Osteoblast (primary cell): ENCODE measurements around the gene NEK2. TPM values are rescaled to one million over a fixed set of nuclear protein-coding genes. Genes with fewer than 3 reads are reported as not detected.
A peak's percentile ranks its signal among the peaks of the same experiment; 100 is the strongest.

Experiments used
- DNase-seq: peaks from one replicate; pipeline ENCODE4 v3.0.0; 2011; ENCODE audit warnings: low spot score, mixed read lengths; ENCODE audit not compliant: insufficient read length; ENCODE audit errors: missing footprints
- H2AFZ ChIP-seq: 2 replicates; pipeline ENCODE4 v1.6.0; 2011; ENCODE audit warnings: mild to moderate bottlenecking, low read length
- H3K27ac ChIP-seq: 2 replicates; pipeline ENCODE4 v1.5.1; 2011; ENCODE audit warnings: mild to moderate bottlenecking, low read depth, low read length, moderate library complexity
- H3K27me3 ChIP-seq: 2 replicates; pipeline ENCODE4 v1.6.0; 2012; ENCODE audit warnings: mild to moderate bottlenecking, control low read depth, inconsistent platforms, low read length, moderate library complexity; ENCODE audit not compliant: insufficient read depth
- H3K36me3 ChIP-seq: 2 replicates; pipeline ENCODE4 v1.5.1; 2011; ENCODE audit warnings: mild to moderate bottlenecking, low read length, control low read depth, moderate library complexity; ENCODE audit not compliant: insufficient read depth
- H3K4me1 ChIP-seq: 2 replicates; pipeline ENCODE4 v1.5.1; 2011; ENCODE audit warnings: mild to moderate bottlenecking, low read length, control low read depth, moderate library complexity; ENCODE audit not compliant: insufficient read depth
- H3K4me2 ChIP-seq: 2 replicates; pipeline ENCODE4 v1.6.0; 2011; ENCODE audit warnings: mild to moderate bottlenecking, low read length; ENCODE audit not compliant: insufficient read depth
- H3K4me3 ChIP-seq: fragments of 200-600 bp; sonication (generic); 3 replicates; pipeline ENCODE4 v1.5.1; 2012; ENCODE audit warnings: mild to moderate bottlenecking, low read length, inconsistent platforms; ENCODE audit not compliant: insufficient read depth
- H3K79me2 ChIP-seq: 2 replicates; pipeline ENCODE4 v1.6.0; 2012; ENCODE audit warnings: mild to moderate bottlenecking, low read length, control low read depth, inconsistent platforms; ENCODE audit not compliant: insufficient read depth
- H3K9me3 ChIP-seq: 2 replicates; pipeline ENCODE4 v1.5.1; 2011; ENCODE audit warnings: low read depth, low read length, control low read depth
- H4K20me1 ChIP-seq: 2 replicates; pipeline ENCODE4 v1.6.0; 2012; ENCODE audit warnings: mild to moderate bottlenecking, low read length, control low read depth; ENCODE audit not compliant: insufficient read depth
- total RNA-seq: library from RNA; depleted of rRNA; stranded (reverse); fragments of >200 nt; gene quantifications from 2 replicates; pipeline ENCODE4 v1.2.3, GENCODE V29; 2012
- TF ChIP-seq, protein P1 (sequence below): IDR thresholded peaks from 2 replicates; pipeline ENCODE4 v1.5.1; 2011; ENCODE audit warnings: mild to moderate bottlenecking, low read depth, low read length, moderate library complexity; ENCODE audit errors: extremely low read depth

The NEK2 gene
- total RNA-seq, result 1.4 and 2.4 TPM in 2 replicates

DNA sequence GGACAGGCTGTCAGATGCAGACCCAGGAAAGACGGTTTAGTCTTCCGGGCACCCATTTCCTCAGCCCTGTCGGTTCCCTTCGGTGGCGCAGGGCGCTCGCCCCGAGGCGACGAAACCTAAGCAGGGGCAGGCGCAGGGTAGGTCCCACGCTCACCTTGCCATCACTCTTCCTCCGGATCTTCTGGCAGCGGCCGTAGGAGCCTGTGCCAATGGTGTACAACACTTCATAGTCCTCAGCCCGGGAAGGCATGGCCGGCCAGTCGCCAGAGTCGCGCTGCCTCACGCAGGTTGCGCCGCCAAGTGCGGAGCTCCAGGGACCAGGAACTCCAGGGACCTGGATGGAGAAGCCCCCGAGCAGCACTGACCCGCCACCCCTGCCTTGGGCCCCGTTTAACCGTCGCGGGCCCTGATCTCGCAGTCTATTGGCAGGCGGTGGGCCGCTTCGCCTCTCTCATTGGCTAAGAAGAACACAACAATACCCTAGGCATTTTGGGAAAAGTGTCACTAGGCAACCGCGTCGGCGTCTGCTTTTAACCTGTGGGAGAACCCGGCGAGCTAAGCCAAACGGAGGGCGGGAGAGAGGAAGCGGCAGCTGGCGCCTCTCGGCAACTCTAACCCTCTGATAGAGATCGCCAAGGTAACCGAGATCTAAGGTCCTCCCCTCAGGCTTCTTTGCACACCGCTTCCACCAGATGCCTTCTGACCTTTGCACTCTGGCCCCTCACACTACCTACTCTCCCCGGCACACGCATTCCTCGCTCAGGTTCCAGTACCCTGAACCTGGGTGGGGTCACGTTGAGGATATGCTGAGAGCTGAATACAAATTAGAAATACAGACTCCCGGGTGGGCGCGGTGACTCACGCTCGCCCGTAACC lies at the start of gene NEK2:
Gene NEK2 (minus strand): TSS at position 392 of the 876 bp plus-strand sequence. CDS start 142 bp downstream, at position 250.
- H2AFZ ChIP-seq, result peak within 1 kb of the TSS; percentile 99

GRCh38 chr1:211724687-211725196 lies 49.3 kb upstream of the NEK2 start:
- H3K9me3 ChIP-seq, result no peaks in the 10 kb centered on the region
- no peaks in the 10 kb centered on the region for H3K4me1 ChIP-seq
- H3K36me3 ChIP-seq, result no peaks in the 10 kb centered on the region
- H3K27me3 ChIP-seq, result no peaks in the 10 kb centered on the region
- no peak overlapping the region for H3K4me2 ChIP-seq
- no peak overlapping the region for H2AFZ ChIP-seq
- H3K27ac ChIP-seq, result no peak overlapping the region
- TF ChIP-seq, protein P1, sequence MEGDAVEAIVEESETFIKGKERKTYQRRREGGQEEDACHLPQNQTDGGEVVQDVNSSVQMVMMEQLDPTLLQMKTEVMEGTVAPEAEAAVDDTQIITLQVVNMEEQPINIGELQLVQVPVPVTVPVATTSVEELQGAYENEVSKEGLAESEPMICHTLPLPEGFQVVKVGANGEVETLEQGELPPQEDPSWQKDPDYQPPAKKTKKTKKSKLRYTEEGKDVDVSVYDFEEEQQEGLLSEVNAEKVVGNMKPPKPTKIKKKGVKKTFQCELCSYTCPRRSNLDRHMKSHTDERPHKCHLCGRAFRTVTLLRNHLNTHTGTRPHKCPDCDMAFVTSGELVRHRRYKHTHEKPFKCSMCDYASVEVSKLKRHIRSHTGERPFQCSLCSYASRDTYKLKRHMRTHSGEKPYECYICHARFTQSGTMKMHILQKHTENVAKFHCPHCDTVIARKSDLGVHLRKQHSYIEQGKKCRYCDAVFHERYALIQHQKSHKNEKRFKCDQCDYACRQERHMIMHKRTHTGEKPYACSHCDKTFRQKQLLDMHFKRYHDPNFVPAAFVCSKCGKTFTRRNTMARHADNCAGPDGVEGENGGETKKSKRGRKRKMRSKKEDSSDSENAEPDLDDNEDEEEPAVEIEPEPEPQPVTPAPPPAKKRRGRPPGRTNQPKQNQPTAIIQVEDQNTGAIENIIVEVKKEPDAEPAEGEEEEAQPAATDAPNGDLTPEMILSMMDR, result no peak
- no peak overlapping the region for H3K4me3 ChIP-seq
- H3K79me2 ChIP-seq, result no peaks in the 10 kb centered on the region
- no peaks in the 10 kb centered on the region for H4K20me1 ChIP-seq
- no peak for DNase-seq

More for the DNA sequence above, at the start of gene NEK2:
- no peaks in the 10 kb centered on the region for H3K9me3 ChIP-seq
- H3K4me2 ChIP-seq, result peak within 1 kb of the TSS; percentile 100
- H3K27ac ChIP-seq, result peak within 1 kb of the TSS; percentile 49
- no peaks in the 10 kb centered on the region for H4K20me1 ChIP-seq
- TF ChIP-seq, protein P1, result no peak
- peak within 1 kb of the TSS; percentile 86 for H3K4me3 ChIP-seq
- peaks cover 15% of the 10 kb centered on the region for H3K4me1 ChIP-seq
- H3K27me3 ChIP-seq, result no peaks in the 10 kb centered on the region
- no peaks in the 10 kb centered on the region for H3K36me3 ChIP-seq
- DNase-seq, result peak; percentile 96
- peaks cover 25% of the 10 kb centered on the region for H3K79me2 ChIP-seq

DNA sequence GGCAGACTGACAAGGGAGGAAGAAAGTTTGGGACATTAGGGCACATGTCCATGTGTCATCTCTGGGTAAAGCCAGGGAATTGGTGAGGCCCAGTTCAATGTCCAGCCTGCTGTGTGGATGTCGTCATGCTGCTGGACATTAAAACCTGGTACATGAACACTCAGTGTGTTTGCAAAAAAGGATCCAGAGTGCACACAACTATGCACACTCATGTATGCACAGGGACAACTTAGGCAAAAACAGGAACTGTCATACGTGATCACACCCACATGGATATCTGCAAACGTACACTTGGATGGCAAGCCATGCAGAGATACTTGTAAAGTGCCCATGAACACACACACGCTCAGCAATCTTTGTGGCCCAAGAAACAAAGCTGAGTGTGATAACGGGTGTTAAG lies 47.9 kb upstream of the NEK2 start:
- no peak overlapping the region for H3K4me2 ChIP-seq
- no peaks in the 10 kb centered on the region for H3K36me3 ChIP-seq
- H3K27me3 ChIP-seq, result no peaks in the 10 kb centered on the region
- no peaks in the 10 kb centered on the region for H3K79me2 ChIP-seq
- no peak overlapping the region for H3K27ac ChIP-seq
- H3K4me1 ChIP-seq, result no peaks in the 10 kb centered on the region
- no peak overlapping the region for H3K4me3 ChIP-seq
- DNase-seq, result no peak
- TF ChIP-seq, protein P1, result no peak
- H2AFZ ChIP-seq, result no peak overlapping the region
- no peaks in the 10 kb centered on the region for H3K9me3 ChIP-seq
- no peaks in the 10 kb centered on the region for H4K20me1 ChIP-seq
